HCT116 (cell line): ENCODE measurements around the gene CXCL1. TPM values are rescaled to one million over a fixed set of nuclear protein-coding genes. Genes with fewer than 3 reads are reported as not detected.

Experiments used
- ATAC-seq: fragments of 200-7000 bp; cut with Tn5 transposase; 2 replicates; pipeline ENCODE4 v1.9.1; 2020; ENCODE audit warnings: mild to moderate bottlenecking, moderate library complexity
- BruUV-seq: library from RNA; stranded (reverse); fragments of 400-500 nt; replicated peaks from 2 replicates; lab custom pipeline; 2021; lab: Mats Ljungman, UMichigan
- CTCF ChIA-PET: fragments of 300-600 bp; sonication (Branson Sonifier 250); formaldehyde crosslinking; loops from one replicate; lab custom pipeline; 2021; ENCODE audit warnings: antibody characterized with exemption; lab: Charles Lee
- POLR2A ChIA-PET: fragments of 300-600, 350-600 bp; sonication (Branson Sonifier 250); formaldehyde crosslinking; loops from one replicate; lab custom pipeline; 2021; ENCODE audit warnings: antibody characterized with exemption; lab: Charles Lee
- RAD21 ChIA-PET, 2 experiments: fragments of 300-600 bp; sonication (Branson Sonifier 250); formaldehyde crosslinking; loops; one replicate each; lab custom pipeline; 2023; ENCODE audit warnings: low total read pairs in 2 of 2; ENCODE audit not compliant: uncharacterized antibody in 2 of 2, unreplicated experiment in 2 of 2, low non-redundant PET in 1 of 2; lab: Charles Lee
- DNase-seq: peaks from one replicate; pipeline ENCODE4 v3.0.0-alpha.2; 2010; ENCODE audit warnings: low read depth, low spot score
- H2AFZ ChIP-seq: fragments of 200-600 bp; shearing (Covaris generic), sonication (generic); 2 replicates; pipeline ENCODE4 v1.6.1; 2017; ENCODE audit warnings: low read depth, mixed run types, mixed read lengths, antibody characterized with exemption, low read length; ENCODE audit not compliant: poor library complexity, severe bottlenecking
- H3K27ac ChIP-seq: 2 replicates; pipeline ENCODE4 v1.5.1; 2012; ENCODE audit warnings: low read depth, low read length
- H3K27me3 ChIP-seq: fragments of 200-600 bp; sonication (generic); 2 replicates; pipeline ENCODE4 v1.6.1; 2016; ENCODE audit warnings: mixed run types, low read length, mixed read lengths; ENCODE audit not compliant: insufficient read depth
- H3K36me3 ChIP-seq, 2 experiments: fragments of 200-500 bp in 1 of 2; fragments of 200-600 bp in 1 of 2; sonication (Bioruptor generic) in 1 of 2; sonication (generic) in 1 of 2; 2 replicates each; pipeline versions ENCODE4 v1.5.1 to v1.6.1; 2014 to 2016; ENCODE audit warnings: low read length in 2 of 2, inconsistent platforms in 1 of 2, mixed read lengths in 1 of 2, mixed run types in 1 of 2; ENCODE audit not compliant: insufficient read depth in 2 of 2, control insufficient read depth in 1 of 2
- H3K4me1 ChIP-seq, 2 experiments: fragments of 200-600 bp in 1 of 2; sonication (generic) in 1 of 2; 2 replicates each; pipeline versions ENCODE4 v1.5.1 to v1.6.1; 2012 to 2017; ENCODE audit warnings: low read length in 2 of 2, inconsistent platforms in 1 of 2, mild to moderate bottlenecking in 1 of 2, mixed read lengths in 1 of 2, mixed run types in 1 of 2, moderate library complexity in 1 of 2; ENCODE audit not compliant: insufficient read depth in 2 of 2, control insufficient read depth in 1 of 2
- H3K4me2 ChIP-seq: fragments of 200-600 bp; sonication (generic); 2 replicates; pipeline ENCODE4 v1.6.1; 2017; ENCODE audit warnings: mixed run types, low read length, mixed read lengths
- H3K4me3 ChIP-seq, 2 experiments: fragments of 200-600 bp in 1 of 2; sonication (generic) in 1 of 2; replicated peaks in 1 of 2; 2 replicates each; pipeline ENCODE4 v1.5.1; 2011 to 2016; ENCODE audit warnings: low read length in 2 of 2, control low read depth in 1 of 2, low read depth in 1 of 2, mild to moderate bottlenecking in 1 of 2, mixed read lengths in 1 of 2, mixed run types in 1 of 2
- H3K79me2 ChIP-seq: fragments of 200-600 bp; sonication (generic); 2 replicates; pipeline ENCODE4 v1.6.1; 2017; ENCODE audit warnings: mild to moderate bottlenecking, mixed run types, low read length, moderate library complexity, mixed read lengths; ENCODE audit not compliant: insufficient read depth
- H3K9ac ChIP-seq: fragments of 200-600 bp; sonication (generic); 2 replicates; pipeline ENCODE4 v1.6.1; 2016; ENCODE audit warnings: low read length, mixed read lengths
- H3K9me2 ChIP-seq: fragments of 200-600 bp; sonication (generic), shearing (Covaris generic); 2 replicates; pipeline ENCODE4 v1.6.1; 2017; ENCODE audit warnings: mixed run types, mild to moderate bottlenecking, moderate library complexity; ENCODE audit not compliant: insufficient read depth
- H3K9me3 ChIP-seq, 2 experiments: fragments of 200-500 bp in 1 of 2; fragments of 200-600 bp in 1 of 2; sonication (Bioruptor generic) in 1 of 2; sonication (generic) in 1 of 2; 2 replicates each; pipeline ENCODE4 v1.6.1; 2014 to 2017; ENCODE audit warnings: low read length in 2 of 2, mixed read lengths in 2 of 2, inconsistent platforms in 1 of 2, low read depth in 1 of 2, mild to moderate bottlenecking in 1 of 2, mixed run types in 1 of 2, moderate library complexity in 1 of 2; ENCODE audit not compliant: control insufficient read depth in 1 of 2, insufficient read depth in 1 of 2
- H4K20me1 ChIP-seq: fragments of 200-600 bp; sonication (generic), shearing (Covaris generic); 2 replicates; pipeline ENCODE4 v1.6.1; 2017; ENCODE audit warnings: mixed run types, mild to moderate bottlenecking, moderate library complexity; ENCODE audit not compliant: insufficient read depth
- CEBPB ChIP-seq: IDR thresholded peaks from 2 replicates; pipeline ENCODE4 v1.6.1; 2012; ENCODE audit warnings: low read depth
- ELF1 ChIP-seq: IDR thresholded peaks from 2 replicates; pipeline ENCODE4 v1.6.1; 2012; ENCODE audit warnings: low read depth, borderline replicate concordance
- EZH2 ChIP-seq: fragments of 200-600 bp; sonication (generic); IDR thresholded peaks from 2 replicates; pipeline ENCODE4 v1.6.1; 2017; ENCODE audit warnings: antibody characterized with exemption, mixed run types
- FOSL1 ChIP-seq: IDR thresholded peaks from 2 replicates; pipeline ENCODE4 v1.6.1; 2012; ENCODE audit warnings: low read depth
- JUND ChIP-seq: IDR thresholded peaks from 2 replicates; pipeline ENCODE4 v1.6.1; 2012
- MAX ChIP-seq: IDR thresholded peaks from 2 replicates; pipeline ENCODE4 v1.6.1; 2012
- POLR2AphosphoS5 ChIP-seq: IDR thresholded peaks from 2 replicates; pipeline ENCODE4 v1.6.1; 2011; ENCODE audit warnings: mild to moderate bottlenecking, low read depth, low read length, moderate library complexity
- RAD21 ChIP-seq: IDR thresholded peaks from 2 replicates; pipeline ENCODE4 v1.6.1; 2012; ENCODE audit warnings: low read depth, mild to moderate bottlenecking
- SP1 ChIP-seq: IDR thresholded peaks from 2 replicates; pipeline ENCODE4 v1.6.1; 2012; ENCODE audit warnings: low read depth
- TCF7L2 ChIP-seq: IDR thresholded peaks from 2 replicates; pipeline ENCODE4 v1.7.0; 2011; ENCODE audit warnings: borderline replicate concordance, inconsistent platforms; ENCODE audit not compliant: insufficient read depth, insufficient read length; ENCODE audit errors: extremely low read depth
- YY1 ChIP-seq: IDR thresholded peaks from 2 replicates; pipeline ENCODE4 v1.6.1; 2011; ENCODE audit warnings: low read length, low read depth, moderate library complexity, mild to moderate bottlenecking; ENCODE audit not compliant: insufficient replicate concordance; ENCODE audit errors: extremely low read depth
- ZBTB33 ChIP-seq: IDR thresholded peaks from 2 replicates; pipeline ENCODE4 v1.6.1; 2011; ENCODE audit warnings: mild to moderate bottlenecking, low read length, moderate library complexity; ENCODE audit not compliant: insufficient replicate concordance; ENCODE audit errors: extremely low read depth
- intact Hi-C: fragments of 100-400 bp; cut with micrococcal nuclease; formaldehyde crosslinking; loops from 2 replicates; pipeline ENCODE4 v1.10.0; 2022
- total RNA-seq: library from RNA; stranded (reverse); gene quantifications from one replicate; pipeline ENCODE4 v1.2.1, GENCODE V29; 2021; ENCODE audit not compliant: unreplicated experiment

The CXCL1 gene
- total RNA-seq, 1 experiment from 2014 or later: 2.5 TPM

GRCh38 chr4:73916172-73916925 is 47.2 kb downstream of the CXCL1 start:
- no peaks in the 10 kb centered on the region for H3K9me3 ChIP-seq
- no peaks in the 10 kb centered on the region for H3K4me1 ChIP-seq
- TF ChIP-seq YY1: no peak
- no peak for TF ChIP-seq ELF1
- no peak for TF ChIP-seq FOSL1
- TF ChIP-seq POLR2AphosphoS5: no peak
- no peak for TF ChIP-seq JUND
- TF ChIP-seq TCF7L2: no peak
- no peak for TF ChIP-seq SP1
- no peak for TF ChIP-seq CEBPB
- TF ChIP-seq RAD21: no peak
- no peak for TF ChIP-seq MAX
- TF ChIP-seq ZBTB33: no peak
- no peak for TF ChIP-seq EZH2
- no peak overlapping the region for H3K9ac ChIP-seq
- DNase-seq (no peak), ATAC-seq (no peak)
- no peak overlapping the region for H3K27ac ChIP-seq
- no peaks in the 10 kb centered on the region for H3K9me2 ChIP-seq
- no peak overlapping the region for H2AFZ ChIP-seq
- intact Hi-C loops: no loop called here
- H3K79me2 ChIP-seq: no peaks in the 10 kb centered on the region
- ChIA-PET POLR2A (no interaction called here), RAD21 (no interaction called here), CTCF (no interaction called here)
- H3K36me3 ChIP-seq: no peaks in the 10 kb centered on the region
- H4K20me1 ChIP-seq: no peaks in the 10 kb centered on the region
- H3K4me2 ChIP-seq: no peak overlapping the region
- H3K27me3 ChIP-seq: no peaks in the 10 kb centered on the region
- H3K4me3 ChIP-seq: no peak overlapping the region
- BruUV-seq: no TSS peak
